Stimulated activated naive CD8-positive, alpha-beta T cell treated with anti-CD3 and anti-CD28 coated beads, Interleukin-15, amount 100 ng/mL, for 72 hours (primary cell): Measurements from ENCODE around the gene MRPL41.
"Not testable (repeated sequence)": the region's sequence is repeated elsewhere in the genome, so short reads cannot be mapped to it uniquely, and the experiment has no call there.

Experiments
- ATAC-seq: fragments of 150-1000 bp; cut with Tn5 transposase; 2 replicates; pipeline ENCODE4 v1.10.0; 2021; ENCODE audit warnings: mild to moderate bottlenecking, moderate library complexity
- DNase-seq, 2 donors: peaks; one replicate each; pipeline ENCODE4 v3.0.0; 2021 to 2022
- H3K27ac Mint-ChIP-seq, 2 donors: one replicate each; pipeline ENCODE4 v1.8.0; 2022; ENCODE audit warnings: mild to moderate bottlenecking in 2 of 2, mixed read lengths in 2 of 2, moderate library complexity in 2 of 2
- H3K27me3 Mint-ChIP-seq: one replicate; pipeline ENCODE4 v1.8.0; 2022; ENCODE audit warnings: mixed read lengths
- H3K4me1 Mint-ChIP-seq: one replicate; pipeline ENCODE4 v1.8.0; 2022; ENCODE audit warnings: mild to moderate bottlenecking, mixed read lengths
- H3K4me3 Mint-ChIP-seq, 2 donors: one replicate each; pipeline ENCODE4 v1.8.0; 2022; ENCODE audit warnings: mild to moderate bottlenecking in 2 of 2, mixed read lengths in 2 of 2, moderate library complexity in 1 of 2
- H3K9me3 Mint-ChIP-seq, 2 donors: one replicate each; pipeline ENCODE4 v1.8.0; 2022; ENCODE audit warnings: mixed read lengths in 2 of 2

MRPL41 gene

DNA sequence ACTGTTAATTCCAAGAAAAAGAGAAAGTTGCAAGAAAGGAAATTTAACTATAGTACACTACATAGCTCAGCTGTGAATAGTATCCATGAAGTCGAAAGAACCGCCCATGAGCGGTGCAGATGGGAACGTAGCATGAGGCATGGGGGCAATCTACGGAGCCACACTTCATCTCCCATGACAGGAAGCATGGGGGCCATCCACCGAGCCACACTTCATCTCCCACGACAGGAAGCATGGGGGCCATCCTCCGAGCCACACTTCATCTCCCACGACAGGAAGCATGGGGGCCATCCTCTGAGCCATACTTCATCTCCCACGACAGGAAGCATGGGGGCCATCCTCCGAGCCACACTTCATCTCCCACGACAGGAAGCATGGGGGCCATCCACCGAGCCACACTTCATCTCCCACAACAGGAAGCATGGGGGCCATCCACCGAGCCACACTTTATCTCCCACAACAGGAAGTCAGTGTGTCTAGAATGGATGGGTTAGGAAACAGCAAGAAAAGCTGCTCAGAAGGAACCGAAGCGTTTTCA lies 15.0 kb upstream of the MRPL41 start:
- ATAC-seq (peak; percentile 60), DNase-seq (peak in 1 of 2 donors; percentile 39)

GRCh38 chr9:137538058-137538457 lies 13.6 kb upstream of the MRPL41 start:
- no peaks in the 10 kb centered on the region for H3K27me3 Mint-ChIP-seq
- peaks cover 0 to 16% of the 10 kb centered on the region in 2 donors for H3K9me3 Mint-ChIP-seq
- DNase-seq (no peak), ATAC-seq (no peak)
- H3K4me3 Mint-ChIP-seq: peak overlapping the region in 1 of 2 donors; percentile 19
- peaks cover 39% of the 10 kb centered on the region for H3K4me1 Mint-ChIP-seq
- no peak overlapping the region for H3K27ac Mint-ChIP-seq

More for the DNA sequence above, 15.0 kb upstream of the MRPL41 start:
- not testable (repeated sequence) for H3K27me3 Mint-ChIP-seq
- peaks cover 0 to 16% of the 10 kb centered on the region in 2 donors for H3K9me3 Mint-ChIP-seq
- peaks cover 39% of the 10 kb centered on the region for H3K4me1 Mint-ChIP-seq
- H3K4me3 Mint-ChIP-seq: peak overlapping the region; percentile 13 to 17
- H3K27ac Mint-ChIP-seq: peak overlapping the region; percentile 50 to 86

DNA sequence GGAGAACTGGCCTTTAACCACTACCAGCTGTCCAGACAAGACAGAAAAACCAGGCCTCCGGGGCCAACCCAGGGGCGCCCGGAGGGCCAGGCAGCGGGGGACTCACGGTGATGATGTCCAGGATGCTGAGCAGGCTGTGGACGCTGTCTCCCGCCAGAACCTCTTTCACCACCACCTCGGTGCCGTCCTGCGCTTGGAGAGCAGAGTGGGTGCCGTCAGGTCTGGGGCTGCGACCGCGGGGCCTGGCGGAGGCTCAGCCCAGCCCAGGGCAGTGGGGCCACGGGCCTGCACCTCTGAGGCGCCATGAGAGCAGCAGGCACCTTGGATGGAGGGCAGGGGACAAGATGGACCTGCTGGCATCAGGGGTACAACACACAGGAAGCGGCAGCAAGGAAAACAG lies 11.1 kb upstream of the MRPL41 start:
- no peak for ATAC-seq
- H3K27me3 Mint-ChIP-seq: no peaks in the 10 kb centered on the region
- peaks cover 0 to 16% of the 10 kb centered on the region in 2 donors for H3K9me3 Mint-ChIP-seq
- H3K4me1 Mint-ChIP-seq: peaks cover 28% of the 10 kb centered on the region
- no peak overlapping the region for H3K4me3 Mint-ChIP-seq
- no peak overlapping the region for H3K27ac Mint-ChIP-seq
- DNase-seq: no peak

GRCh38 chr9:137542486-137542885 lies 9.2 kb upstream of the MRPL41 start:
- H3K9me3 Mint-ChIP-seq: peaks cover 0 to 4% of the 10 kb centered on the region in 2 donors
- DNase-seq: no peak
- no peak overlapping the region for H3K27ac Mint-ChIP-seq
- peaks cover 12% of the 10 kb centered on the region for H3K4me1 Mint-ChIP-seq
- H3K4me3 Mint-ChIP-seq: no peak overlapping the region
- no peak for ATAC-seq
- H3K27me3 Mint-ChIP-seq: no peaks in the 10 kb centered on the region

- Mint-ChIP-seq H3K4me1 (peaks cover 16% of the 10 kb centered on the region), H3K27ac (peak overlapping the region in 1 of 2 donors; percentile 13), H3K27me3 (no peaks in the 10 kb centered on the region), H3K4me3 (no peak overlapping the region), H3K9me3 (no peaks in the 10 kb centered on the region)
- no peak for DNase-seq
- no peak for ATAC-seq
Observed at GRCh38 chr9:137543237-137543963, 8.3 kb upstream of the MRPL41 start.

DNA sequence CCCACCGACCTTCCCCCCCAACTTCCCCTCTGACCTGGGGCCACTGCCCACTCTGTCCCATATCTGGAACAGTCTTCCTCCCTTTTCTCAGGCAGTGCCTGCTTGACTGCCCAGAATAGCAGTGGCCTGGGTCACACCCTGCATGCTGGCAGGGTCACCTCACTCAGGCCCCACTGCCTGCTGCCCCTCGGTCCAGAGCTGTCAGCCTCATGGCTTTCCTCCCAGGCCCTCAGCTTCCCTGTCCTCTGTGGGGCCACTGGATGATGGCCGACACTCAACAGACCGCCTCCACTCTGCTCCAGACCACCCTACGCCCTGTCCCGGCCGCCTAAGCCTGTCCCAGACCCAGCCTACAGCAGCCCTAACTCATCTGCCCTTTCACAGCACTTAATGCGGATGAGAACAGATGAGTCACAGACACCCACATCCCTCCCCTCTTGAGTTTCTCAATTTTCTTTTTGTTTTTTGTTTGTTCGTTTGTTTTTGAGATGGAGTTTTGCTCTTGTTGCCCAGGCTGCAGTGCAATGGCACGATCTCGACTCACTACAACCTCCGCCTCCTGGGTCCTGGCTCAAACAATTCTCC lies 7.4 kb upstream of the MRPL41 start:
- Mint-ChIP-seq H3K9me3 (no peaks in the 10 kb centered on the region), H3K27me3 (no peaks in the 10 kb centered on the region), H3K4me3 (no peak overlapping the region), H3K27ac (peak overlapping the region in 1 of 2 donors; percentile 83), H3K4me1 (peaks cover 22% of the 10 kb centered on the region)
- DNase-seq (no peak), ATAC-seq (peak; percentile 31)

DNA sequence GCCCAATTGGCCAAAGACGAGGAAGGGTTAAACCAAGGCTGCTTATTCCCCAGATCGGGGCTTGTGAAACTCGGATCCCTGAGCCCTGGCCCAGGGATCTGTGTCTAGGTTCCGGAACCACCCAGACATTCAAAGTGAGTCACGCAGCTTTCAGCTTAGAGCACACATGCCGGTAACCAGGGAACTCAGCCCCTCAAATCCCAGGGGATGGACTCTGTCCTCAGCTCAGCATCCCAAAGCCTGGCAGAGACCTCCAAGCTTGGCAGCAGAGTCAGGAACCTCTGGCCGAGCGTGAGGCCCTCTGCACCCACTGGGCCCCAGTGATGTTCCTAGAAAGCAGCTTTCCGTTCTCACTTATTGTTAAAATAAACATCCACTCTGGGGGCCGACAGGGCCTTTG lies 6.6 kb upstream of the MRPL41 start:
- Mint-ChIP-seq H3K27ac (no peak overlapping the region), H3K27me3 (no peaks in the 10 kb centered on the region), H3K4me3 (no peak overlapping the region), H3K4me1 (peaks cover 28% of the 10 kb centered on the region), H3K9me3 (no peaks in the 10 kb centered on the region)
- ATAC-seq (no peak), DNase-seq (no peak)

DNA sequence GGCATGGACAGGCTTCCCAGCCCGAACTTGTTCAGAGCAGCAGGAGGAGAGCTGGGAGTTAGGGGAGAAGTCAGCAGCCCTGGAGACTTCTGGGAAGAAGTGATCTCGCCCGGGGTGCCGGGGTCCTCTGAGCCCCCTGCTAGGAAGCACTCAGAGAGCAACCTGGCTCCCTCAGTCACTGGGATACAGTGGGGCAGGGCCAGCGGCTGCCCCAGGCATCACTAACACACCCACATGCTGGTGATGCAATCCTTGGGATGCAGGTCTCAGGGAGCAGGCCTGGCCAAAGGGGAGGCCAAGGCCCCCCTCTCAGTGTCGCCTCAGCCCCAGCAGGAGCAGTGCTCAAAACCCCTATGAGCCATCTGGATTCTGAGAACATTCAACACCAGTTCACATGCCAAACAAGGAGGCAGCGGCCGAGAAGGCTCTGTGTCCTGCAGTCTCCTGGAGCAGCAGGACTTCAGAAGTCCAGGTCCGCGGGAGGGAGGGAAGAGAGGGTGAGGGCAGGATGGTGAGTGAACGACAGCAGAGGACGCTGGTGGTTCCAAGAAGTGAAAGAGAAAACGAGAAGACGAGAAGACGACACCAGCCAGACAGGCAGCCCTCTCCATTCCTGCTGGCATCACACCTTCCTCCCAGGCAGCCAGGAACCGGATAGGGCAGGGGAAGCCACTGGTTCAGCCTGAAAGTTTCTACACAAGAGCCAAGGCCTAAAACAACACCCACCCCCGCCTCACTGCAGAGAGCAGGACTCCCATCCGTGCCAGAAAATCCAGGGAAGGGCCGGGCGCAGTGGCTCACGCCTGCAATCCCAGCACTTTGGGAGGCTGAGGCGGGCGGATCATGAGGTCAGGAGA lies 3.8 kb upstream of the MRPL41 start:
- peak overlapping the region in 1 of 2 donors; percentile 42 for H3K27ac Mint-ChIP-seq
- DNase-seq (no peak), ATAC-seq (no peak)
- no peaks in the 10 kb centered on the region for H3K9me3 Mint-ChIP-seq
- no peaks in the 10 kb centered on the region for H3K27me3 Mint-ChIP-seq
- no peak overlapping the region for H3K4me3 Mint-ChIP-seq
- H3K4me1 Mint-ChIP-seq: peaks cover 40% of the 10 kb centered on the region

- peak in 1 of 2 donors; percentile 34 for DNase-seq
- peak within 1 kb of the TSS; percentile 59 to 89 for H3K27ac Mint-ChIP-seq
Observed at GRCh38 chr9:137550231-137550621, 1.5 kb upstream of the MRPL41 start, which contains the start of gene PNPLA7. PNPLA7 (minus strand) TSS chr9:137550402; CDS start chr9:137550197, 205 bp downstream.

DNA sequence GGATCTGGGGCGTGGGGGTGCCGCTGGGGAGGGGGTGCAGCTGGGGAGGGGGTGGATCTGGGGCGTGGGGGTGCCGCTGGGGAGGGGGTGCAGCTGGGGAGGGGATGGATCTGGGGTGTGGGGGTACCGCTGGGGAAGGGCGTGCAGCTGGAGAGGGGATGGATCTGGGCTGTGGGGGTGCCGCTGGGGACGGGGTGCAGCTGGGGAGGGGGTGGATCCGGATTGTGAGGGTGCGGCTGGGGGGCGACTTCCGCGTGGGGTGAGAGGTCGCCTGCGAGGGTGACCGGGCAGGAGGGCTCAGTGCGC lies 768 bp upstream of the MRPL41 start:
- not testable (repeated sequence) for H3K9me3 Mint-ChIP-seq, DNase-seq, H3K27ac Mint-ChIP-seq, H3K27me3 Mint-ChIP-seq
- Mint-ChIP-seq H3K4me3 (peak overlapping the region; percentile 72 to 84), H3K4me1 (peaks cover 32% of the 10 kb centered on the region)
- peak; percentile 4 for ATAC-seq

More at GRCh38 chr9:137550231-137550621, 1.5 kb upstream of the MRPL41 start, which contains the start of gene PNPLA7:
- ATAC-seq: no peak
- no peaks in the 10 kb centered on the region for H3K9me3 Mint-ChIP-seq
- H3K4me1 Mint-ChIP-seq: peaks cover 32% of the 10 kb centered on the region
- H3K4me3 Mint-ChIP-seq: peak within 1 kb of the TSS; percentile 90 to 91
- H3K27me3 Mint-ChIP-seq: no peaks in the 10 kb centered on the region

DNA sequence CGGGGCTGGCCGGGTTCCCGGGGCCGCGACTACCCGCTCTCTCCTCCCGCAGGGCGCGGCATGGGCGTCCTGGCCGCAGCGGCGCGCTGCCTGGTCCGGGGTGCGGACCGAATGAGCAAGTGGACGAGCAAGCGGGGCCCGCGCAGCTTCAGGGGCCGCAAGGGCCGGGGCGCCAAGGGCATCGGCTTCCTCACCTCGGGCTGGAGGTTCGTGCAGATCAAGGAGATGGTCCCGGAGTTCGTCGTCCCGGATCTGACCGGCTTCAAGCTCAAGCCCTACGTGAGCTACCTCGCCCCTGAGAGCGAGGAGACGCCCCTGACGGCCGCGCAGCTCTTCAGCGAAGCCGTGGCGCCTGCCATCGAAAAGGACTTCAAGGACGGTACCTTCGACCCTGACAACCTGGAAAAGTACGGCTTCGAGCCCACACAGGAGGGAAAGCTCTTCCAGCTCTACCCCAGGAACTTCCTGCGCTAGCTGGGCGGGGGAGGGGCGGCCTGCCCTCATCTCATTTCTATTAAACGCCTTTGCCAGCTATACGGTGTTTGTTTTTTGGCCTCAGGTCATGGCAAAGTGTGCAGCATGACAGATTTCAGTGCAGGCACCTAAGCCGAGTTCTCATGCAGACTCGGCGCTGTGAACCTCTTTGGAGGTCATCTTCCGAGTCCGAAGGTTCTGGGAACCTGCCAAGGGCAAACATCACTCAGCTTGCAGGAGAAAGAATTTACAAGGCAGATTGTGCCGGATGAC lies 516 bp downstream of the MRPL41 start:
- DNase-seq (peak in 1 of 2 donors; percentile 41), ATAC-seq (peak; percentile 34)
- peaks cover 32% of the 10 kb centered on the region for H3K4me1 Mint-ChIP-seq
- peak overlapping the region; percentile 84 to 91 for H3K4me3 Mint-ChIP-seq
- H3K9me3 Mint-ChIP-seq: no peaks in the 10 kb centered on the region
- no peaks in the 10 kb centered on the region for H3K27me3 Mint-ChIP-seq
- H3K27ac Mint-ChIP-seq: peak overlapping the region; percentile 65 to 87

DNA sequence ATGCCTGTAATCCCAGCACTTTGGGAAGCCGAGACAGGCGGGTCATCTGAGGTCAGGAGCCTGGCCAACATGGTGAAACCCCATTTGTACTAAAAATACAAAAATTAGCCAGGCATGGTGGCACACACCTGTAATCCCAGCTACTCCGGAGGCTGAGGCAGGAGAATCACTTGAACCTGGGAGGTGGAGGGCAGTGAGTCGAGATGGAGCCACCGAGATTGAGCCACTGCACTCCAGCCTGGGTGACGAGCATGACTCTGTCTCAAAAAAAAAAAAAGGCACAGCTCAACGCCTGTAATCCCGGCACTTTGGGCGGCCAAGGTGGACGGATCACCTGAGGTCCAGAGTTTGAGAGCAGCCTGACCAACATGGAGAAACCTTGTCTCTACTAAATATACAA lies 2.0 kb downstream of the MRPL41 start:
- H3K9me3 Mint-ChIP-seq, ATAC-seq, H3K27ac Mint-ChIP-seq, DNase-seq, H3K27me3 Mint-ChIP-seq, H3K4me3 Mint-ChIP-seq: not testable (repeated sequence)
- H3K4me1 Mint-ChIP-seq: peaks cover 22% of the 10 kb centered on the region

GRCh38 chr9:137554349-137554748 lies 2.7 kb downstream of the MRPL41 start:
- Mint-ChIP-seq H3K4me1 (peaks cover 18% of the 10 kb centered on the region), H3K9me3 (no peaks in the 10 kb centered on the region), H3K27ac (no peak overlapping the region), H3K4me3 (no peak overlapping the region), H3K27me3 (no peaks in the 10 kb centered on the region)
- no peak for ATAC-seq
- DNase-seq: no peak

DNA sequence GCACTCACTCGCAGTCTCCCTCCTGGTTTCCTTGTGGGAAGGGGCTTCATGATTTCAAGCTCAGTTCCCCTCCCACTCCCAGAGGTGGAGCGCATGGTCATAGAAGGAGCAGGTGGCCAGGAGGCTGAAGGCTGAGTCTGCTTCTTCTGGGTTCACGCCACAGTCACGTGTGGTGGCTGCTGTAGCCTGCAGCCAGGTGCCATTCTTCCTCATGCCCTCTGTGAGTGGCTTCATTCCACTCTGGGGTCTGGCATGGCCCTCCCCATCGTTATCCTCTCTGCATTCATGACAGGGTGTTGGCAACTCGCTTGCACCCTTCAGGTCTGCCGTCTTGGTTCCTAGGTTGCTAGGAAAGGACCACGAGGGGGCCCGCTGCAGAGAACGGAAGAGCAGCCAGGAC lies 3.5 kb downstream of the MRPL41 start:
- ATAC-seq (no peak), DNase-seq (no peak)
- Mint-ChIP-seq H3K4me1 (peaks cover 11% of the 10 kb centered on the region), H3K4me3 (no peak overlapping the region), H3K9me3 (no peaks in the 10 kb centered on the region), H3K27ac (no peak overlapping the region), H3K27me3 (no peaks in the 10 kb centered on the region)
